NCI-H146 (cell line): ENCODE measurements around the gene RCSD1.

Experiments used
- DNase-seq: peaks from one replicate; lab custom pipeline; 2025; lab: John Stamatoyannopoulos, UW

RCSD1 gene

DNA sequence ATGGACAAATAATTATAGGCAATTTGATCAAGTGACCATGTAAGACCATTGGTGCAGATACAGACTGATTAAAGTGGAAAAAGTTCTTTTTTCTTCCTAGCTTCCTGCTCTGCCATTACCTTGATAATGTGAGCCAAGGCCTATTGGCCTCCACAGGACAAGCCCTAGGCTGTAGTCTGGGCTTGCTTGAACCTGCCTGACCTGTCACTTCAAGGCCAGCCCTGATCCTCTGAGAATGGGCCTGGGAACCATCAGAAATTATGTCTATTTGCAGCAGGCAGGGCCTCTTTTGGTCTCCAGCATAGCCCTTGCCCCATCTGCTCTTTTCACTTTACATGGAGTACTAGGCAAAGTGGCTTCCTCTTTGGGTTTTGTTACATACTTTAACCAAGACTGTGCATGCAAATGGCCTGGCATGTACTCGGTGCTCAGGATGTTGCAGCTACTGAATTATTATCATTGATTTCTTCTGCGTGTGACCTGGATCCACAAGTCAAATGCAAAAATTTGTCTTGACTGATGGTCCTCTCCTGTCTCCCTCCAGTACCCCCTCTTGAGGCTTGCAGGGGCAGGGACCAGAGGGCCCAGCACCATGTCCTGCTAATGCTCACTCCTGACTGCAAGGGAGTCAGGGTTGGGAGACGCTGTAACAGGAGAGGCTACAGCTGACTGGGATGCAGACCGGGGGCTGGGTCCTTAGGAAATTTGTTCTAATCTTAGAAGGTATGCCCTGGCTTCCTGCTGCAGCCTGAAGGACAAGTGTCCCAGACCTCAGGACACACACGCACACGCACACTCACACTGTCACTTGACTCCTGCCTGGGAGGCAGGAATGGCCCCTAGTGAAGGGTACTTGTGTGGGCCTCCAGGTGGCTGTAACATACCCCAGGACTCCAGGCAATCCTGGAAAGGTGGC, 39.4 kb downstream of the RCSD1 start:
- DNase-seq: no peak

DNA sequence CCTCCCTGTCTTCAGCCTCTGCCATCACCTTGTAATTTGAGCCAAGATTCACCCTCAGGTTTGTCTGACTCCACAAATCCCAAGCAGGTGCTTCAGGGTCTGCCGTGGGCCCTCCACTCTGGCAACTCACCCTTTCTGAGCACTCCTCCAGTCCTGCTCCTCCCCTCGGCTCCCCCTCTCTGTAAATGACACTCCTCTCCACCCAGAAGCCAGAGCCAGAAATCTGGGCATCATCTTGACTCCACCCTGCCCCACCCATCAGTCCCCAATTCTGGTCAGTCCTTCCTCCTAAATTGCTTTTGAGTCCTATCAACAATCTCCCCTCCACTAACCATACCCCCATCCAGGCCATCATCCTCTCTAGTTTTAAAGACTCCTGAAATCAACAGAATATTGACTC, 40.5 kb downstream of the RCSD1 start:
- no peak for DNase-seq

DNA sequence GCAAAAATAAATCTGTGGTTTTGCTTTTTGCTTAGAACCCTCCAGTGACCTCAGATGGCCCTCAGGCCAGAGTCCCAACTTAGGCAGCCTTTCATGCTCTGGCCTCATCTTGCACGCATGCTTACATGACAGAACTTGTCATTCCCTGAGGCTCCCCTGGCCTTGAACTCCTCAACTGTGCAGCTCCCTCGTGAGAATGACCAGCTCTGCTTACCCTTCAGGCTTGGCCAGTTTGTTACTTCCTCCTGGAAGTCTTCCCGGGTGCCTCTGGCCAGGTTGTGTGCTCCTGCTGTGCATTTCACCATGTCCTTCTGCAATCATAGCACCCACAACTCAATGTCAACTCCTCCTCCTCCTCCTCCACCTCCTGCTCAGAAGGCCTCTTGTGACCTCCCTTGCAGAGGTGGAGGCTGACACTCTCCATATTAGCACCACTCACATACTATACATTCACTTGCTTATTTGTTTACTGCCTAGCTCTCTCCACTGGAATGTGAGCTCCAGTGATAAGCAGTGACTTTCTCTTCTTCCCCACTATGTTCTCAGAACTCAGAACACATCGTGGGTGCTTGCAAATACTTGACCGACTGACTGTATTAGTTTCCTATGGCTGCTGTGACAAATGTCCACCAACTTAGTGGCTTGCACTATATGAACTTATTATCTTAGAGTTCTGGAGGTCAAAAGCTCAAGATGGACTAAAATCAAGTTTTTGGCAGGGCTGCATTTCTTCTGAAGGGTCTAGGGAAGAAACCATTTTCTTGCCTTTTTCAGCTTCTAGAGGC, 41.9 kb downstream of the RCSD1 start:
- DNase-seq: no peak

DNA sequence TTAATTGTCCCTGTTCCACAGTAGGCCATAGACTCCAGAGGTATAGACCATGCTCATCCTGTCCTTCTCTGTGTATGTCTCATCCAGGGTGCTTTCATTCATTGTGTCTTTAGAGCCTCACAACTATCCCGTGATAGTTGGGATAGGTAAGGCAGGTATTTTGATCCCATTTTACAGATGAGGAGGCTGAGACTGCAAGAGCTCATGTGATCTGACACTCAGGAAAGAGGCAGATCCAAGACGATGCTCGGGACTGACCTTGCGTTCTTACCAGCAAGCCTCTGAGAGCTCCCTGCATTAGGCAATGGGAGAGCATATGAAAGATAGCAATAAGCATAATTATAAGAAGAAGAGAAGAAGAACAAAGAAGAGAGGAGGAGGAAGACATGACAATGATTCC, 42.8 kb downstream of the RCSD1 start:
- DNase-seq: no peak

DNA sequence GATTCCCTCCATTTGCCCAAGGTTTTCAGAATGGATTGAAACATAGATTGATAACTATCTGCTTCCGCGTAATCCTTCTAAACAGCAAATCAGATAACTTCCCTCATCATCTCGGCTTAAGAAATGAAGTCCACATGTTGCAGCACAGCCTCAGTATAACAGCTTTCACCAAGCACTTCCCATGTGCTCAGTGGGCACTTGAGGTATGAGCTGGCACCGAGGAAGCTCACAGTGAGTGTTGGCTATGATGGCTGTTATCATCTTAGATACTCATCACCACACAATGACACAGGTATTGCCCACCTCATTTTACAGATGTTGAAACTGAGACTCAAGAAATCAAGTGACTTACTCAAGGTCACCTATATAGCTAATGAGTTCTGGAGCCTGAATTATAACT, 43.2 kb downstream of the RCSD1 start:
- no peak for DNase-seq

DNA sequence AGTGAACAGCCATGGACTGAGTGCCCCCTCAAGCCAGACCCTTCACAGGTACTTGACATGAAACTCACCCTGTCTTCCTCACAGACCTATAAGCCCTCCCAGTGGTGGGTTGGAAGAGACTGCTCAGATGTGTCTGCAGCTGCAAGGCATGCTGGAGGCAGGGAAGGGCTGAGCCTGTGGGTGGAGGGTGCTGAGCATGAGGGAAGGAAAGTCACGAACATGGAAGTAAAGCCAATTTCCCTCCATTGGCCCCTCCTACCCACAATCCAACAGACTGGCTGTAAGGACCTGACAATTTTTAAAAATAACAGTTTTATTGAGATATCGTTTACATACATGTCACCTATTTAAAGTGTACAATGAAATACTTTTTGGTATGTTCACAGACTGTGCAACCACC, 44.1 kb downstream of the RCSD1 start:
- no peak for DNase-seq

DNA sequence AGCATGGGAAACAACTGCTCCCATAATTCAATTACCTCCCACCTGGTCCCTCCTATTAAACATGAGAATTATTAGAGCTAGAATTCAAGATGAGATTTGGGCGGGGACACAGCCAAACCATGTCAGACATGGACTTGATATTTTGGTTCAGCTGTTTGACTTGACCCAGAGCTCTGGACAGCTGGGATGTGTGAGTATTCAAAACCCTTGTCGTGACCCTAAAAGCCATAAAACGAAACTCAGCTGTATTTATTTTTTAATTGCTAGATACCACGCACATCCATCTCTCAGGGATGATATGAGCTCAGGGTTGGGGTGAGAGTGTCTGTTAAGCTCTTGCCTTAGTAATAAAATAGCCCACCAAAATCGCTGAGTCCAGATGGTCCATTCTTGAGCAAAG, 45.4 kb downstream of the RCSD1 start:
- no peak for DNase-seq

DNA sequence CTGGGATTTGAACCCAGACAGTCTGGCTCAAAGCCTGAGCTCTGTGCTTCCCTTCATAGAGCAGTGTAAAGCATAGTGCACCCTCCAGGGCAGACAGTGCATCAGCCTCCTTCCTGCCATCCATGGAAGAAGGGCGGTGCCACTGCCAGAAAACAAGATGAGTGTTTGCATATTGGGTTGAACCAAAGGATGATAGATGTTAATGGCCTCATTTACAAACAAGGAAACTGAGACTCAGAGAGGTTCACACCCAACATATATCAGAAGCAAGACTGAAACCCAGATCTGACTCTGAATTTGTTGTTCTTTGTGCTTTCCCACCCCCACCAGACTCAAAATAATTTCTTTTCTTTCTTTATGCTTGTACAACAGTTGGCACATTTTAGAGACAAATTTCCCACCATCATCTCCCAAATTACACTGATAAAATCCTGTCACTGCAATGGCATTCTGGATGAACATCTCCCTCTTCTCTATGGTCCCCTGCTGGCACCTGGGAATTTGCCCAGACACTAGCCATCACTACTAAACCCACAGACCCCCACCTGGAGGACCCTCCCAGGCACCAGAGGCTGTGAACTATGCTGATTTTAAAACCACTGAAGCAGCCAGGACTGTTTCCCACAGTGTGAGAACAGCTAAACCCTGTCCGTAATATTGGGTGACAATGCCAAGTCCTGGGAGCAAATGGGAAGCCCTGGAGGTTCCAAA, 46.3 kb downstream of the RCSD1 start:
- no peak for DNase-seq

DNA sequence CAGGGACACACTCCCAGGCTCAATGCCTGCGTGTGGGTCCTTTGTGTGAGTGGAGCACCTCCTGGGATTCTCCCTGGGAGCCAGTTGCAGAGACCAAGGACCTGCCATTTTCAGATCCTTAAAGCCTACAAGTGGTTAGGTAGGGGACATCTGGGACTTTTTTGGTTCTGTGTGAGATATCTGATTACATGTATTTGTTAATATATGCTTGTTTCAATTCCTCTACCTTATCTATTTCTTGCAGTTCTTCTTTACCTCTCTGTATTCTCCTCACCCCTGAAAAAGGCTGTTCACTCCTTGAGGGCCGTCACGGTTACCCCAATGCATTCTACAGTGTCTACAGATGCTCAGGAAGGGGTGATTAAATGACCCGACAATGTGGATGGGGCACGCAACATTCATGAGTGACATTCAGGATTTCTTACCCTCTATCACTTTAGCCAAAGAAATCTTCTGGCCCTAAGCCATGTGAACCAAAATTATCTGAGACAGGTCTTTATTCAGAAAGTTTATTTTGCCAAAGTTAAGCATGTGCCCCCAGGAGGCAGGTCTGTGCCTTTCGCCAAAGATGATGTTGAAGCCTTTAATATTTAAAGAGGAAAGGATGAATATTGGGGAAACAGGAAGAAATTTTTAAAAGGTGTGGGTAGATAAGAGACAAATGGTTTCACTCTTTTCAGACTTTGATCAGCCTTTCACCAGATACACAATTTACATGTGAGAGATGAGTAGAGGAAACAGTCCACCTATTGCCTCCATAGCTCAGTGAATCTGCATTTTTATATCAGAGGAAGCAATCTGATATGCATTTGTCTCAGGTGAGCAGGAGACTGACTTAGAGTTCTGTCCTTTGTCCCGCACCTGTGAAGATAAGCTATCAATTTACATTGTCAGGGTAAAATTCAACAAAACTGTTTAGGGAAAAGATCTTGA, 47.1 kb downstream of the RCSD1 start:
- DNase-seq: no peak

DNA sequence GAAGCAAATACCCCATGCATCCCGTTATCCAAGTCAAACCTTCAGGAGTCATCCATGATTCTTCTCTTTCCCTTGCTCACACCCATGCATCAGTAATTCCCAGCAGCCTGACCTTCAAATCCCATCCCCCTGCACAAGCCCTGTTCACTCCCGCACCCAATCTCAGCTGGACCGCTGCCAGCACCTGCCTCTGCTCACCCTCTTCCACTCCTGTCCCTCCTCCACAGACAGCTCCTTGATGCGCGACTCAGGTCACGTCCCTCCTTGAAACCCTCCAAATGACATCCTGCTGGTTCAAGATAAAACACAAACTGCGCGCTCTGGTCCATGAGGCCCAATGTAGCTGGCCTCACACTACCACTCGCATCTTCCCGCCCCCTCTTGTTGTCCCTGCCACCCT, 48.4 kb downstream of the RCSD1 start:
- DNase-seq: no peak

DNA sequence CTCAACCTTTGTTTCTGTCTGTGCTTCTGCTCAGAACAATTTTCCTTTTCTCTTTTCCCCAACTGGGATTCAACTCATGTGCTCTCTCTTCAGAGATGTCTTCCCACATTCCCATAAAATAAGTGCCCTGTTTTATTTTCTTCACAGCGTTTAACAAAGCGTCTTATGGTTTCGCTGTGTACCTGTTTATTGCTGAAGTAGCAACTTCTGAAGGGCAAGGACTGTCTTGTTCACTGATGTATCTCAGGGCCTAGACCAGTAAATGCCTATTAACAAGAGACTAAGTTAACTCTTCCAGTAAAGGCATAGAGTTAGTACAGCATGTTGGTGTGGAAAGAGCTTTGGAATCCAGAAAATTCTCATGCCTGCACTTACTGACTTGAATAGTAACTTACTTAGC, 48.8 kb downstream of the RCSD1 start:
- DNase-seq: no peak

DNA sequence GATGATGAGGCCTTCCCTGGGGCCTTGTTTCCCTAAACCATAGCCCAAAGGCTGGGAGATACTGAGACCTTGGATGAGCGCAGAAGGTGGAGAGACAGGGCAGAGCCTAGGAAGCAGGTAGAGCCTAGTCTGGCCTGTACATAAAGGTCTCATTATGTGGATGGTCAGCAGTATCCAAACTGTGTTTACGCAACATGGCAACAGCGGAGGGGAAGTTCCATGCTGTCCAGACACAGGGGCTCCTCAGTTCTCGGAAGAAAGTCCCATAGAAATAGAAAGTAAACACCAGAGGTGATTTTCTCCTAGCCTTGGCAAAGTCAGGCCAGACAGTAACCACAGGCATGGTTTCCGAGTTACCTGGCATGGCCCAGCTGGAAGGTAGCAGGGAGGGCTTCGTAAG, 49.7 kb downstream of the RCSD1 start:
- no peak for DNase-seq

DNA sequence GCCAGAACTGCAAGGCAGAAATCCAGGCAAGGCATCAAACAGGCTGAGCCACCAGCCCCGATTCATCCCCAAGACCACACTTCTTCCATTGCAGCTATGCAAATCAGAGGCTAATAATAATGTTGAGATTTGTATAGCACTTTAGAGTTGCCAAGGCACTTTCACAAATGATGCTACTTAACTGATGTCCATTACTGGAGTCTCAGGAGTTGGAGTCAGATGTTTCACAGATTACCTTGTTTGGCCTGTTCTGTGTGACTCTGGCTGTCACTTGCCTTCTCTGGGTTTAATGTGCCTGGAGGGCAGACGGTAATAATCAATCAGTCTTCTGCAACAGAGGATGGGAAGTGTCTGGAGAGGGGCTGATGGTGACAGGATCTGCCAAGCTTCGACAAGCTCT, 51.0 kb downstream of the RCSD1 start:
- no peak for DNase-seq

DNA sequence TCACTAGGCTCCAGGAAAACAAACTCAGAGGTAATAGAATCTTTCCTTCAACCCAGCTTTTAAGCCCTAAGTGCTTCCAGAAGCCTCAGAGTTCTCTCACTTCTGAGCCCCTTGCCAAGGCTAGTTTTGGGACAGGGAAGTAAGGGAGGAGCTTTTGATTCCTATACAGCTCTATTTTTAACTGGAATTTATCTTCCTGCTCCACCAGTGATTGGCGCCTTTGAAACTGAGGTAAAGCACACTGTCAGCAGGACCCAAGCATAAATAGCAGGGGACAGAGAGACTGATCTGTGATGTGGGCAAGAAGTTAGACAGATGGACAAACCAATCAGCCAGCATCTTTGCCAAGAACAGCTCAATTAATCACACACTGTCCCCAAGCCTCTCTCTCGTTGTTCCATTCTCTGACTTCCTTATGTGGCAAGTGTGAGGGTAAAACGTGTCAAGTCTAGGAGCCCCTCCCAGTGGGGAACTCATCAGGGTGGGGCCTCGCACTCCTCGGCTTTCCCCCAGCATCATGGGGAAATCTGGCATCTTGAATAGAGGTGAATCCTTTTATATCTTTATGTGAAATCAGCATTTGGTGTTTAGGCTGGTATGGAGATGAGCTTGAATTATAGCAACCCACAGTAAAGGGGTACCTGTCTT, 51.5 kb downstream of the RCSD1 start:
- DNase-seq: no peak

DNA sequence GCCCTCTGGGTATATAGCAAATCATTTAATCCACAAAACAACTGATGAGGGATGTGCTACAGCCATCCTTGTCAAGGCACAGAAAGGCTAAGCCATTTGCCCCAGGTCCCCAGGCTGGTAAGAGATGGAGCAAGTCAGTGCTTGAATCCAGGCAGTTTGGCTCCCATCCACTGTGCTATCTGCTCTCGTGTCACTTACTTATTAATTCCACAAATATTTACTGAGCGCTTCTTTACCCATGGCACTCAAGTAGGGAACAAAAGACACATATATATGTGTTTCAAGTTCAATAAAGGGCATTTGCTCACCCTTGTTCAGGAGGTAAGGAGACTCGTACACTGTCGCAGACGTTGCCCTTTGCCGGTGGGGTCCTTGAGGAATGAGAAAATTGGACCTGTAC, 53.2 kb downstream of the RCSD1 start:
- no peak for DNase-seq

DNA sequence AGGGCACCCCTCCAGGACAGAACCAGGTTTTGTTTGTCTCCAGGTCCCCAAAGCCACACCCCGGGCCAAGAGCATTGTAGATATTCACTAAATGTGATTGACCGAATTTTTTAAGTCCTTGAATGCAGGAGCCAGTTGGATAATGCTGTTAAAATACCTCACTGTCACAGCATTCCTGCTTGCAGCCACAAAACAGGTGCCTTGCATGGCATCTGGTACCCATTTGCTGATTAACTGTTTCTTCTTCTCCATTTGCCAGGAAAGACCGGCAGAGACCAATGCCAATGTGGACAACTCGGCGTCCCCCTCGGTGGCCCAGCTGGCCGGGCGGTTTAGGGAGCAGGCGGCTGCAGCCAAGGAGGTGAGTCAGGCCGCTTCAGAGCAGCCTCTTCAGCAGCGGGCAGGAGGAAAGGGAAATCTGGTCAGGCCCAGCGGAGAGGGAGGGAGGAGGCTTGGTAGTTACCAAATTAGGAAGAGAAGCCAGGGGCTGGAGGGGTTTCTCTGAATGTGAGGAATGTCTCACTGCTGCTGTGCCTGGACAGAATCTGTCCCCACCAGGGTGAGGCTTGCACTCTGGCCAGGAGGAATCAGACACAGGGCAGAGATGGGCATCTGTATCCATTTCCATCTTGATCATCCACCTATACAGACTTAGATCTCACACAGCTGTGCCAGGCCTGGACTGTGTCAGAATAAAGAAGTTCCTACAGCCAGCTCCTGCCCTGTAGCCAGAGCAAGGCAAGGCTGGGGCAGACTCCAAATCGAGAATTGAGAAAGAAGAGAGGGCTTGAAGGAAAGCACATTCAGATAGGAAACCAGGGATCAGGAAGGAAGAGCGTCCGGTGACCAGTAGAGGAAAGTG, 53.8 kb downstream of the RCSD1 start:
- no peak for DNase-seq

DNA sequence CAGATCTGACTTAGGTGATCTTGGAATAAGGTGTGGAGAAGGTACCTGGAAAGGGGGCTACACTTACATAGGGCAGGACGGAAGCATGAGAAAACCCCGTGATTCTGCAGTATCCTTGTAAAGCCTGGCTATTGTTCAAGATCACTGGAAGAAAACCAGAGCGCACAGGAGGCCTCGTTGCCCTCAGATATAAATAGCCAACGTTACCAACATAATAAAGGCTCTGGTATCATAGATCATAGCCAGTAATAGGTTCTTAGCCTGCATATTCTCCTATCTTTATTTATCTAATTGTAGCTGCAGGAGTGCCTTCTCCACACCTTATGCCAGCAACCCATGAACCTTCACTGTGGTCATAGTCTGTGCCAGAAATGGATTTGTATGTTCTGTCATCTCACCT, 55.8 kb downstream of the RCSD1 start:
- DNase-seq: no peak

DNA sequence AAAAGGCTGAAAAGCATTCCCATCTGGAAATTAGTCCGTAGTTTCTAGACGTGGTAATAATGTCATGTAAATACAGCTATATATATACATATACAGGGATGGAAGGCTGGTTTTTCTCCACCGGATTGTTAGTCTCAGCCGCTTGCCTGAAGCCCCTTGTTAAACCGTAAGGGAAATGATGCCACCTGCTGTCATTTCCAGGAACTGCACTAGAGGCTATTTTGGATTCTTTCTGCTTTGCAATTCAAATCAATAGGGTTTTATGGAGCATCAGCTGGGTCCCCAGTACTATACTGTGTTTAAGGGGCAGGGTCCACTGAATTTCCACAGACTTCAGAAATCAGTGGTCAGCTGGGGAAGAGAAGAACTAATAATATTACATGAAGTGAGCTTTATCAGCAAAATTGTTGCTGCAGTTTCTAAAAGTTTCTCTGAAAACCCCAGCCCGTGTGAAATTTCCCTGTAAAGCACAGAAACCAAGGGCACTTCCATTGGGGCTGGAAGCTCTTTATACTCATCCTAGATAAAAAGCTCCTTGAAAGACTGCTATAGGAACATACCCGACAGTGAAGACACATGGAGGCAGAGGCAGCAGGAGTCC, 58.0 kb downstream of the RCSD1 start:
- DNase-seq: peak; percentile 70

DNA sequence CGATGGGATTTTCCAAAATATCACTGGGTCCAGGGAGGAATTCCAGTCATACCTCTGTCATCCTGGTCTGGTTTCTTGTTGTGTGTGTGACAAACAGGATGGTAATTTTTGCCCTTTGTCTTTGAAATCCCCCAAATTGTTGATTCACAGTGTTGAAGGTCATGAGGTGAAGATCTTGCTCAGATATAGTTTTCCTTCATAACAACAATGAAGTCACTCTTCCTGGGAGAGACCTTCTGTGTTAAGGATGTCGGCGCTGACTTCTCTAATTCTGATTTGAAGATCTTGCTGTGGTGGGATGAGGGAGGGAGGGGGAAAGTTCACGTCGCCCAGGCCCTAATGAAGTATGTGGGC, 59.5 kb downstream of the RCSD1 start:
- DNase-seq: no peak

DNA sequence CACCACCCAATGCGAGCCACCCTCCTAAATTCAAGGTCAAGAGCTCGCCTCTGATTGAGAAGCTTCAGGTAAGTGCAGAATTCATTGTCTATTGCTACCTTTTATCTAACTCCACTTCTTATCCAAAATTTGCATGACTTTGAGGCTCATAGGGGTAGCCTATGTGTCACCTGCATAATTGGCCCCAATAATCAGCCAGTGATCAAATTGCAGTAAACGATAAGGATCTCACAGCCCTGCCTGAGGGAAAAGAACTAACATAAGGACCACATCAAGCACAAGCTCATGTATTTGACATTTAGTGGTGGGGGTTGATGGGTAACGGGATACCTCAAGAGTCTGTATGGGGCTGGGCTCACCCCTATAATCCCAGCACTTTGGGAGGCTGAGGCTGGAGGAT, 60.0 kb downstream of the RCSD1 start:
- DNase-seq: no peak
